ENCODE measurements around the gene CACNA1S. TPM values are rescaled to one million over a fixed set of nuclear protein-coding genes. Genes with fewer than 3 reads are reported as not detected.

Gene CACNA1S
- polyA plus RNA-seq, 10 donors: 21.3 to 56.2 (median 40.1) TPM

GRCh38 chr1:201065686-201066085 is 46.5 kb downstream of the CACNA1S start:
- DNase-seq: no peak

- no peak for DNase-seq
Measured at GRCh38 chr1:201064806-201065205, 47.4 kb downstream of the CACNA1S start.

- DNase-seq: no peak
Measured at GRCh38 chr1:201063145-201063544, 49.1 kb downstream of the CACNA1S start.

- DNase-seq: no peak
Measured at GRCh38 chr1:201062511-201063091, 49.6 kb downstream of the CACNA1S start.

GRCh38 chr1:201061886-201062285 is 50.3 kb downstream of the CACNA1S start:
- no peak for DNase-seq

- DNase-seq: no peak
Measured at GRCh38 chr1:201061049-201061448, 51.2 kb downstream of the CACNA1S start.

- no peak for DNase-seq
Measured at GRCh38 chr1:201060586-201060985, 51.6 kb downstream of the CACNA1S start.

GRCh38 chr1:201059871-201060555 is 52.2 kb downstream of the CACNA1S start:
- DNase-seq: no peak

- DNase-seq: no peak
Measured at GRCh38 chr1:201059401-201059800, 52.8 kb downstream of the CACNA1S start.

GRCh38 chr1:201054091-201054543 is 58.1 kb downstream of the CACNA1S start:
- DNase-seq: no peak

- DNase-seq: no peak
Measured at GRCh38 chr1:201053155-201053860, 58.9 kb downstream of the CACNA1S start.

GRCh38 chr1:201051399-201051798 is 60.8 kb downstream of the CACNA1S start:
- no peak for DNase-seq

- no peak for DNase-seq
Measured at GRCh38 chr1:201050515-201051277, 61.5 kb downstream of the CACNA1S start.

- DNase-seq: no peak
Measured at GRCh38 chr1:201049248-201049831, 62.9 kb downstream of the CACNA1S start.

- no peak for DNase-seq
Measured at GRCh38 chr1:201048521-201048920, 63.7 kb downstream of the CACNA1S start.

GRCh38 chr1:201044119-201044518 is 68.1 kb downstream of the CACNA1S start:
- DNase-seq: no peak

- peak; percentile 40 to 80 (median 57) for DNase-seq
Measured at GRCh38 chr1:201042779-201043461, 69.3 kb downstream of the CACNA1S start.

- DNase-seq: no peak
Measured at GRCh38 chr1:201041011-201041410, 71.2 kb downstream of the CACNA1S start.

- no peak for DNase-seq
Measured at GRCh38 chr1:201039876-201040275, 72.3 kb downstream of the CACNA1S start.

- no peak for DNase-seq
Measured at GRCh38 chr1:201039418-201039817, 72.8 kb downstream of the CACNA1S start.

GRCh38 chr1:201038186-201038876 is 73.9 kb downstream of the CACNA1S start:
- DNase-seq: no peak
